Measurements from ENCODE around the gene ASNS. TPM values are rescaled to one million over a fixed set of nuclear protein-coding genes. Genes with fewer than 3 reads are reported as not detected.

Gene ASNS
- polyA plus RNA-seq, 3 donors, result 0.99 to 2.4 (median 2.3) TPM

- H3K4me3 ChIP-seq (replicated peaks in 1 of 3; ENCODE audit: low read depth in 2 of 3, low read length in 3 of 3), result no peak overlapping the region
- no peaks in the 10 kb centered on the region for H3K79me2 ChIP-seq (ENCODE audit: insufficient read depth, low read length)
- no peak overlapping the region for H3K27ac ChIP-seq (ENCODE audit: low read depth in 1 of 2, low read length in 2 of 2)
- H3K9ac ChIP-seq (ENCODE audit: insufficient read depth, low read length, poor library complexity, severe bottlenecking), result no peak overlapping the region
- WGBS (ENCODE audit: insufficient coverage), result 95% methylated on average over 27 of the region's 27 CpGs
- no peaks in the 10 kb centered on the region for H4K20me1 ChIP-seq (ENCODE audit: insufficient read depth, low read length)
- Mint-ChIP-seq H3K9me3 (peaks cover 0 to 10% (median 4%) of the 10 kb centered on the region in 7 donors), H3K4me3 (no peak overlapping the region), H3K27ac (no peak overlapping the region), H3K36me3 (no peaks in the 10 kb centered on the region), H3K4me1 (no peaks in the 10 kb centered on the region), H3K27me3 (ENCODE audit: low read depth in 3 of 3) (peaks cover 6 to 11% (median 11%) of the 10 kb centered on the region in 3 donors)
- H3K36me3 ChIP-seq (replicated peaks in 1 of 2; ENCODE audit: control insufficient read depth in 1 of 2, insufficient read depth in 2 of 2, low read length in 2 of 2), result no peaks in the 10 kb centered on the region
- H3K4me2 ChIP-seq (replicated peaks; ENCODE audit: extremely low read depth, low read length, poor library complexity, severe bottlenecking), result no peak overlapping the region
- no peak overlapping the region for H2AFZ ChIP-seq (ENCODE audit: insufficient read depth, low read depth, low read length, poor library complexity, severe bottlenecking)
- no peaks in the 10 kb centered on the region for H3K27me3 ChIP-seq (ENCODE audit: control insufficient read depth in 2 of 2, insufficient read depth in 2 of 2, low read length in 2 of 2)
- H3K9me3 ChIP-seq (replicated peaks in 1 of 2; ENCODE audit: control insufficient read depth in 1 of 2, insufficient read depth in 1 of 2, low read length in 2 of 2), result peaks cover 0 to 7% of the 10 kb centered on the region in 2 donors
- intact Hi-C loops (cut with micrococcal nuclease), result no loop called here
- no peaks in the 10 kb centered on the region for H3K4me1 ChIP-seq (ENCODE audit: control insufficient read depth in 1 of 2, insufficient read depth in 2 of 2, low read length in 2 of 2)
- DNase-seq, result no peak
- no peak for TF ChIP-seq CTCF (IDR thresholded peaks at IDR 0.05)
Measured at GRCh38 chr7:97842772-97843345, 29.3 kb downstream of the ASNS start.

DNA sequence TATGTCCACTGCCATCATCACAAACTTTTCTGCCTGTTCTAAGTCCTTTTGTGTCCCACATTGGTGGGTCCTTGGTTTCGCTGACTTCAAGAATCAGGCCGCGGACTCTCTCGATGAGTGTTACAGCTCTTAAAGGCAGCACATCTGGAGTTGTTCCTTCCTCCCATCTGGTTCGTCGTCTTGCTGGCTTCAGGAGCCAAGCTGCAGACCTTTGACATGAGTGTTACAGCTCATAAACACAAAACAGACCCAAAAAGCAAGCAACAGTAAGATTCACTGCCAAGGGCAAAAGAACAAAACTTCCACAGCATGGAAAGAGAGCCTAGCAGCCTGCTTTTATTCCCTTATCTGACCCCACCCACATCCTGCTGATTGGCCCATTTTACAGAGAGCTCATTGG lies 30.2 kb downstream of the ASNS start:
- no peaks in the 10 kb centered on the region for H3K36me3 Mint-ChIP-seq
- no peak for DNase-seq
- no peak for TF ChIP-seq CTCF (IDR thresholded peaks at IDR 0.05)
- H3K27ac Mint-ChIP-seq, result no peak overlapping the region
- H3K4me3 ChIP-seq (replicated peaks in 1 of 3; ENCODE audit: low read depth in 2 of 3, low read length in 3 of 3), result no peak overlapping the region
- H3K4me1 Mint-ChIP-seq, result no peaks in the 10 kb centered on the region
- peaks cover 0 to 10% (median 4%) of the 10 kb centered on the region in 7 donors for H3K9me3 Mint-ChIP-seq
- intact Hi-C loops (cut with micrococcal nuclease), result no loop called here
- 88% methylated on average over 6 of the region's 6 CpGs for WGBS (ENCODE audit: insufficient coverage)
- no peaks in the 10 kb centered on the region for H4K20me1 ChIP-seq (ENCODE audit: insufficient read depth, low read length)
- no peak overlapping the region for H2AFZ ChIP-seq (ENCODE audit: insufficient read depth, low read depth, low read length, poor library complexity, severe bottlenecking)
- peaks cover 0 to 7% of the 10 kb centered on the region in 2 donors for H3K9me3 ChIP-seq (replicated peaks in 1 of 2; ENCODE audit: control insufficient read depth in 1 of 2, insufficient read depth in 1 of 2, low read length in 2 of 2)
- no peaks in the 10 kb centered on the region for H3K27me3 ChIP-seq (ENCODE audit: control insufficient read depth in 2 of 2, insufficient read depth in 2 of 2, low read length in 2 of 2)
- H3K36me3 ChIP-seq (replicated peaks in 1 of 2; ENCODE audit: control insufficient read depth in 1 of 2, insufficient read depth in 2 of 2, low read length in 2 of 2), result no peaks in the 10 kb centered on the region
- no peak overlapping the region for H3K4me3 Mint-ChIP-seq
- H3K27ac ChIP-seq (ENCODE audit: low read depth in 1 of 2, low read length in 2 of 2), result no peak overlapping the region
- no peak overlapping the region for H3K4me2 ChIP-seq (replicated peaks; ENCODE audit: extremely low read depth, low read length, poor library complexity, severe bottlenecking)
- no peak overlapping the region for H3K9ac ChIP-seq (ENCODE audit: insufficient read depth, low read length, poor library complexity, severe bottlenecking)
- no peaks in the 10 kb centered on the region for H3K79me2 ChIP-seq (ENCODE audit: insufficient read depth, low read length)
- H3K4me1 ChIP-seq (ENCODE audit: control insufficient read depth in 1 of 2, insufficient read depth in 2 of 2, low read length in 2 of 2), result no peaks in the 10 kb centered on the region
- peaks cover 6 to 12% (median 11%) of the 10 kb centered on the region in 3 donors for H3K27me3 Mint-ChIP-seq (ENCODE audit: low read depth in 3 of 3)
